HepG2 (cell line): Measurements from ENCODE around the gene PCGF2. TPM values are rescaled to one million over a fixed set of nuclear protein-coding genes. Genes with fewer than 3 reads are reported as not detected.

Experiments
- ATF7-NPFF ChIP-seq: sonication (generic); formaldehyde crosslinking; IDR thresholded peaks from 2 replicates; pipeline ENCODE4 v1.8.1; 2023; ENCODE audit warnings: mild to moderate bottlenecking, low read depth, missing genetic modification reagents, moderate library complexity
- CREM ChIP-seq, 2 experiments: sonication (generic) in 1 of 2; formaldehyde crosslinking in 1 of 2; IDR thresholded peaks; 2 replicates each; pipeline versions ENCODE4 v1.4.0 to v1.6.1; 2016 to 2020; ENCODE audit warnings: antibody characterized with exemption in 1 of 2, mild to moderate bottlenecking in 1 of 2, missing genetic modification reagents in 1 of 2
- DNMT1 ChIP-seq: sonication (generic); formaldehyde crosslinking; IDR thresholded peaks from 2 replicates; pipeline ENCODE4 v1.5.1; 2020; ENCODE audit warnings: mild to moderate bottlenecking, missing genetic modification reagents
- RARG ChIP-seq: sonication (generic); formaldehyde crosslinking; IDR thresholded peaks from 2 replicates; pipeline ENCODE4 v1.4.0; 2020; ENCODE audit warnings: low read depth, mild to moderate bottlenecking, missing genetic modification reagents
- SMAD3 ChIP-seq: sonication (generic); formaldehyde crosslinking; IDR thresholded peaks from 2 replicates; pipeline ENCODE4 v1.4.0; 2020; ENCODE audit warnings: missing genetic modification reagents
- SOX6 ChIP-seq, 2 experiments: fragments of 450-650 bp in 1 of 2; sonication (generic) in 1 of 2; formaldehyde crosslinking in 1 of 2; IDR thresholded peaks; 2 replicates each; pipeline versions ENCODE4 v1.4.0 to v1.6.1; 2017 to 2020; ENCODE audit warnings: antibody characterized with exemption in 1 of 2, mild to moderate bottlenecking in 1 of 2, missing genetic modification reagents in 1 of 2
- SP5 ChIP-seq: IDR thresholded peaks from 2 replicates; pipeline ENCODE4 v1.6.1; 2016; ENCODE audit warnings: low read depth, borderline replicate concordance
- WIZ ChIP-seq: sonication (generic); formaldehyde crosslinking; IDR thresholded peaks from 2 replicates; pipeline ENCODE4 v1.5.1; 2020; ENCODE audit warnings: mild to moderate bottlenecking, missing genetic modification reagents
- ZNF343 ChIP-seq: sonication (generic); formaldehyde crosslinking; IDR thresholded peaks from 2 replicates; pipeline ENCODE4 v1.4.0; 2020; ENCODE audit warnings: mild to moderate bottlenecking, missing genetic modification reagents
- ZNF501 ChIP-seq: sonication (generic); formaldehyde crosslinking; IDR thresholded peaks from 2 replicates; pipeline ENCODE4 v1.5.1; 2020; ENCODE audit warnings: mild to moderate bottlenecking, moderate library complexity, missing genetic modification reagents
- ZNF562 ChIP-seq: sonication (generic); formaldehyde crosslinking; IDR thresholded peaks from 2 replicates; pipeline ENCODE4 v1.8.0; 2022; ENCODE audit warnings: missing genetic modification reagents, borderline replicate concordance
- ZNF644 ChIP-seq: IDR thresholded peaks from 2 replicates; pipeline ENCODE4 v1.6.1; 2016; ENCODE audit warnings: low read depth
- ZNF883 ChIP-seq: sonication (generic); formaldehyde crosslinking; IDR thresholded peaks from 2 replicates; pipeline ENCODE4 v1.5.1; 2020; ENCODE audit warnings: mild to moderate bottlenecking, missing genetic modification reagents; ENCODE audit errors: not compliant biosample characterization
- polyA plus RNA-seq, 8 experiments: library from polyadenylated mRNA; depleted of rRNA in 3 of 8; stranded (reverse) in 7 of 8; unstranded in 1 of 8; fragments of >200 nt; fragmentation: Illumina TruSeq in 4 of 8; extraction: Trizol in 4 of 8; gene quantifications; 2 replicates each; pipeline versions ENCODE4 v1.2.1 to v1.2.3, GENCODE V29; 2011 to 2016; ENCODE audit warnings: low read depth in 4 of 8, missing spikeins in 1 of 8, mixed read lengths in 1 of 8; ENCODE audit not compliant: insufficient read depth in 1 of 8
- total RNA-seq, 5 experiments: library from RNA; depleted of rRNA; stranded (reverse); fragments of >200 nt; fragmentation: Illumina TruSeq; extraction: Trizol; gene quantifications; 2 replicates each; pipeline ENCODE4 v1.2.3, GENCODE V29; 2016; ENCODE audit warnings: low read depth in 1 of 5
- TF ChIP-seq, protein P1 (sequence below): sonication (generic); formaldehyde crosslinking; IDR thresholded peaks from 2 replicates; pipeline ENCODE4 v1.9.0; 2021; ENCODE audit warnings: missing genetic modification reagents, mild to moderate bottlenecking, borderline replicate concordance
- TF ChIP-seq, protein P2 (sequence below), 2 experiments: fragments of 450-650 bp in 1 of 2; sonication (generic) in 1 of 2; formaldehyde crosslinking in 1 of 2; IDR thresholded peaks; 2 replicates each; pipeline versions ENCODE4 v1.6.1 to v1.8.0; 2016 to 2022; ENCODE audit warnings: antibody characterized with exemption in 1 of 2, mild to moderate bottlenecking in 1 of 2, missing genetic modification reagents in 1 of 2

The PCGF2 gene
- total and polyA plus RNA-seq, 2 of the 13 experiments (the other 11 are each of a cell fraction or from before 2014, with no cell fraction given), result 11.6 to 29.4 TPM

DNA sequence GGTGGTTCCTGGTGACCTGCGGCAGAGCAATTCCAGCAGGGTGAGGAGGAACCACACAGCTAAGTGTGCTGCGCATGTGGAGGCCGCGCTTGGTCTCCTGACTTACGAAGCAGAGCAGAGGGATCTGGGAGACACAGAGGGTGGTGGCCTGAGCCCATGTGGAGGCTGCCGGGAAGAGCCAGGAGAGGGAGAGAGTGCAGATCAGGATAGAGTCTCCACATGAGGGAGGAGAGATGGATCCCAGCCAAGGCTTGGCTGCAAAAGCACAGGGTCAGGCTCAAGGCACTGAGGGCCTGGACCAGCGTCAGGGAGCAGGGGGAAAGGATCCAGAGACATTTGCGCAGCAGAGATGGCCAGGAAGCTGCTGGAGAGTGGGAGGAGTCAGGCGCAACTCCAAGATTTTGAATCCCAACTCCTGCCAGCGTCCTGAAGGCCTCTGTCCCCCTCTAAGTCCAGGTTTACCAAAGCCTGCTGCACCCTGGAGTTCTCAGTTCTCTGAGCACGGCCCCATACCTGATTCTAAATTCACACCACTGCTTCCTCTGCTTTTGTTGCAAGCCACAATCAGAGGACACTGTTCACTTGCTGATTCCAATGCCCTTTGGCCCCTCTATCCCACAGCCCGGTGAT is 54.3 kb downstream of the PCGF2 start (continued):
- TF ChIP-seq, protein P1, sequence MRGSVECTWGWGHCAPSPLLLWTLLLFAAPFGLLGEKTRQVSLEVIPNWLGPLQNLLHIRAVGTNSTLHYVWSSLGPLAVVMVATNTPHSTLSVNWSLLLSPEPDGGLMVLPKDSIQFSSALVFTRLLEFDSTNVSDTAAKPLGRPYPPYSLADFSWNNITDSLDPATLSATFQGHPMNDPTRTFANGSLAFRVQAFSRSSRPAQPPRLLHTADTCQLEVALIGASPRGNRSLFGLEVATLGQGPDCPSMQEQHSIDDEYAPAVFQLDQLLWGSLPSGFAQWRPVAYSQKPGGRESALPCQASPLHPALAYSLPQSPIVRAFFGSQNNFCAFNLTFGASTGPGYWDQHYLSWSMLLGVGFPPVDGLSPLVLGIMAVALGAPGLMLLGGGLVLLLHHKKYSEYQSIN (CRISPR knock-in tag), result no peak
- TF ChIP-seq ZNF644 (CRISPR knock-in tag), result no peak
- no peak for TF ChIP-seq SOX6 (IDR thresholded peaks at IDR 0.05)
- TF ChIP-seq SOX6 (CRISPR knock-in tag; IDR thresholded peaks at IDR 0.05), result 0 out of 2 replicates have a peak, but pooled peaks have one; percentile 17
- TF ChIP-seq CREM (IDR thresholded peaks at IDR 0.05), result no peak
- no peak for TF ChIP-seq CREM (CRISPR knock-in tag; IDR thresholded peaks at IDR 0.05)
- no peak for TF ChIP-seq ZNF883 (CRISPR knock-in tag)
- TF ChIP-seq WIZ (CRISPR knock-in tag), result no peak
- peak; percentile 52; the same call in 1 of the 2 replicates for TF ChIP-seq ZNF343
- TF ChIP-seq RARG (CRISPR knock-in tag), result no peak
- TF ChIP-seq ATF7-NPFF, result no peak; the same call in 1 of the 2 replicates
- TF ChIP-seq SP5 (CRISPR knock-in tag), result peak; percentile 40; the same call in 1 of the 2 replicates
- no peak for TF ChIP-seq ZNF562 (CRISPR knock-in tag)
- no peak; the same call in 1 of the 2 replicates for TF ChIP-seq ZNF501
- peak; percentile 39; the same call in 1 of the 2 replicates for TF ChIP-seq DNMT1 (CRISPR knock-in tag)
- TF ChIP-seq, protein P2, sequence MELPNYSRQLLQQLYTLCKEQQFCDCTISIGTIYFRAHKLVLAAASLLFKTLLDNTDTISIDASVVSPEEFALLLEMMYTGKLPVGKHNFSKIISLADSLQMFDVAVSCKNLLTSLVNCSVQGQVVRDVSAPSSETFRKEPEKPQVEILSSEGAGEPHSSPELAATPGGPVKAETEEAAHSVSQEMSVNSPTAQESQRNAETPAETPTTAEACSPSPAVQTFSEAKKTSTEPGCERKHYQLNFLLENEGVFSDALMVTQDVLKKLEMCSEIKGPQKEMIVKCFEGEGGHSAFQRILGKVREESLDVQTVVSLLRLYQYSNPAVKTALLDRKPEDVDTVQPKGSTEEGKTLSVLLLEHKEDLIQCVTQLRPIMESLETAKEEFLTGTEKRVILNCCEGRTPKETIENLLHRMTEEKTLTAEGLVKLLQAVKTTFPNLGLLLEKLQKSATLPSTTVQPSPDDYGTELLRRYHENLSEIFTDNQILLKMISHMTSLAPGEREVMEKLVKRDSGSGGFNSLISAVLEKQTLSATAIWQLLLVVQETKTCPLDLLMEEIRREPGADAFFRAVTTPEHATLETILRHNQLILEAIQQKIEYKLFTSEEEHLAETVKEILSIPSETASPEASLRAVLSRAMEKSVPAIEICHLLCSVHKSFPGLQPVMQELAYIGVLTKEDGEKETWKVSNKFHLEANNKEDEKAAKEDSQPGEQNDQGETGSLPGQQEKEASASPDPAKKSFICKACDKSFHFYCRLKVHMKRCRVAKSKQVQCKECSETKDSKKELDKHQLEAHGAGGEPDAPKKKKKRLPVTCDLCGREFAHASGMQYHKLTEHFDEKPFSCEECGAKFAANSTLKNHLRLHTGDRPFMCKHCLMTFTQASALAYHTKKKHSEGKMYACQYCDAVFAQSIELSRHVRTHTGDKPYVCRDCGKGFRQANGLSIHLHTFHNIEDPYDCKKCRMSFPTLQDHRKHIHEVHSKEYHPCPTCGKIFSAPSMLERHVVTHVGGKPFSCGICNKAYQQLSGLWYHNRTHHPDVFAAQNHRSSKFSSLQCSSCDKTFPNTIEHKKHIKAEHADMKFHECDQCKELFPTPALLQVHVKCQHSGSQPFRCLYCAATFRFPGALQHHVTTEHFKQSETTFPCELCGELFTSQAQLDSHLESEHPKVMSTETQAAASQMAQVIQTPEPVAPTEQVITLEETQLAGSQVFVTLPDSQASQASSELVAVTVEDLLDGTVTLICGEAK (IDR thresholded peaks at IDR 0.05), result no peak
- TF ChIP-seq, protein P2 (CRISPR knock-in tag; IDR thresholded peaks at IDR 0.05), result no peak
- no peak for TF ChIP-seq SMAD3
